HG03060 (cell line): ENCODE results near the gene TNNI3.
"Not testable (repeated sequence)": the region's sequence is repeated elsewhere in the genome, so short reads cannot be mapped to it uniquely, and the experiment has no call there.

ENCODE experiments used
- ATAC-seq: cut with Tn5 transposase; IDR thresholded peaks from one replicate; pipeline ENCODE4 v1.9.1; 2021; ENCODE audit warnings: low read depth, moderate number of reproducible peaks; ENCODE audit not compliant: unreplicated experiment

The TNNI3 gene

GRCh38 chr19:55173714-55174409 is 16.3 kb upstream of the TNNI3 start:
- no peak for ATAC-seq

- ATAC-seq, result no peak
These were observed 15.7 kb upstream of the TNNI3 start for GRCh38 chr19:55173186-55173713.

GRCh38 chr19:55172741-55173140 is 15.2 kb upstream of the TNNI3 start:
- no peak for ATAC-seq

GRCh38 chr19:55172318-55172717 is 14.8 kb upstream of the TNNI3 start:
- not testable (repeated sequence) for ATAC-seq

- ATAC-seq, result no peak
These were observed 13.9 kb upstream of the TNNI3 start for GRCh38 chr19:55171440-55171839.

GRCh38 chr19:55169136-55169535 is 11.6 kb upstream of the TNNI3 start:
- no peak for ATAC-seq

- ATAC-seq, result no peak
These were observed 9.2 kb upstream of the TNNI3 start, which contains the start of gene DNAAF3 for GRCh38 chr19:55166530-55167268. Gene DNAAF3, minus strand, starts transcription at chr19:55166613. Its CDS starts 200 bp downstream, at chr19:55166413.

- no peak for ATAC-seq
These were observed 8.5 kb upstream of the TNNI3 start for GRCh38 chr19:55165952-55166529.

GRCh38 chr19:55161571-55162322 is 4.2 kb upstream of the TNNI3 start:
- no peak for ATAC-seq

GRCh38 chr19:55160986-55161365 is 3.4 kb upstream of the TNNI3 start:
- no peak for ATAC-seq

- no peak for ATAC-seq
These were observed 2.8 kb upstream of the TNNI3 start for GRCh38 chr19:55160128-55160985.

- no peak for ATAC-seq
These were observed 1.6 kb upstream of the TNNI3 start for GRCh38 chr19:55158848-55159749.

GRCh38 chr19:55158423-55158822 is 891 bp upstream of the TNNI3 start:
- ATAC-seq, result no peak

- ATAC-seq, result no peak
These were observed 1.1 kb downstream of the TNNI3 start for GRCh38 chr19:55156202-55157063.

GRCh38 chr19:55155784-55156183 is 1.7 kb downstream of the TNNI3 start:
- not testable (repeated sequence) for ATAC-seq

- no peak for ATAC-seq
These were observed 3.8 kb downstream of the TNNI3 start for GRCh38 chr19:55153652-55154264.

- ATAC-seq, result no peak
These were observed 5.5 kb downstream of the TNNI3 start for GRCh38 chr19:55152017-55152416.
